Measurements from ENCODE around the gene COL6A2.

Gene COL6A2

DNA sequence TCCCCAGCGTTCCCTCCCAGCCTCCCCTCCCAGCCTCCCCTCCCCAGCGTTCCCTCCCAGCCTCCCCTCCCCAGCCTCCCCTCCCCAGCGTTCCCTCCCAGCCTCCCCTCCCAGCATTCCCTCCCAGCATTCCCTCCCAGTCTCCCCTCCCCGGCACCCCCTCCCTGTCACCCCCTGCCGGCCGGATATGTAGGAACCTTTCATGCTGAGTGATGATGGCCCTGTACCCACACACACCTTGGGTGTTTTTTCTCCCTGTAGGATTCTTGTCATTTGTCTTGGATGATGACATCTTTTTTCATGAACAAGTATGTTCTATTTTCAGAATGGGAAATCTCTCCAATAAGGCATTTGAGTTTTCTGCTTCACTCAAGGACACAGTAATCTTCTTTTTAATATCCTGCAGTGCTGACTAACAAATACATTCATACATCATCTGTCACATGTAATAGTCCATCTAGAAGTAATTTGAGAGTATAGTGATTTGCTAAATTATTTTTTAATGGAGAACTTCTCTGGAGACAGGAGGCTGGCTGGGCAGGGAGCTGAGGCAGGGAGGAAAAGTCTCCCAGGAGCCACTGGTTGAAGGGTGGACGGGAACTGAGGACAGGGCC, 38.0 kb downstream of the COL6A2 start:
- TF ChIP-seq GATA3 (IDR thresholded peaks at IDR 0.05; ENCODE audit: low read depth, low read length): no peak
- no peak for TF ChIP-seq GATA2 (IDR thresholded peaks at IDR 0.05; ENCODE audit: low read depth, low read length)

GRCh38 chr21:46136739-46137349, 38.9 kb downstream of the COL6A2 start:
- TF ChIP-seq GATA3 (IDR thresholded peaks at IDR 0.05; ENCODE audit: low read depth, low read length) (no peak), GATA2 (IDR thresholded peaks at IDR 0.05; ENCODE audit: low read depth, low read length) (no peak)

GRCh38 chr21:46137908-46138307, 40.0 kb downstream of the COL6A2 start:
- TF ChIP-seq GATA2 (IDR thresholded peaks at IDR 0.05; ENCODE audit: low read depth, low read length): no peak
- TF ChIP-seq GATA3 (IDR thresholded peaks at IDR 0.05; ENCODE audit: low read depth, low read length): no peak

- TF ChIP-seq GATA2 (IDR thresholded peaks at IDR 0.05; ENCODE audit: low read depth, low read length) (no peak), GATA3 (IDR thresholded peaks at IDR 0.05; ENCODE audit: low read depth, low read length) (no peak)
Measured at GRCh38 chr21:46138383-46138970, 40.6 kb downstream of the COL6A2 start.

DNA sequence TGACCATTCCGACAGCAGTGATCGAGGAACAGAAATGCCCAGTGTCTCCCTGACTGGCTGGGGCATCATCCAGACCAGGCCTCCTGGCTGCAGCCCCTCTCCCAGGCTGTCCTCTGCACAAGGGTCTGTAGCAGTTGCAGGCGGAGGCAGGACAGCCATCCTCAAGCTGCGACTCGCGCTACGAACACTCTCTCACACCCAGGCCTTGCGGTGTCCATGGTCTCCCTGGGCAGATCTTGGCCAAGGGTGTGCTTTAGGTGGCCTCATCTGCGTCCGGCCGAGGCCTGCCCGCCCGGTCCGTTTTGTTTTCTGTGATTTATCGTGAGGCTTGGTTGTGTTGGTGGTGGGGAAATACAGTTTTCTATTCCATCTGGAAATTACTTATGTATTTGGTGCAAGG, 41.8 kb downstream of the COL6A2 start:
- TF ChIP-seq GATA3 (IDR thresholded peaks at IDR 0.05; ENCODE audit: low read depth, low read length): no peak
- TF ChIP-seq GATA2 (IDR thresholded peaks at IDR 0.05; ENCODE audit: low read depth, low read length): no peak

DNA sequence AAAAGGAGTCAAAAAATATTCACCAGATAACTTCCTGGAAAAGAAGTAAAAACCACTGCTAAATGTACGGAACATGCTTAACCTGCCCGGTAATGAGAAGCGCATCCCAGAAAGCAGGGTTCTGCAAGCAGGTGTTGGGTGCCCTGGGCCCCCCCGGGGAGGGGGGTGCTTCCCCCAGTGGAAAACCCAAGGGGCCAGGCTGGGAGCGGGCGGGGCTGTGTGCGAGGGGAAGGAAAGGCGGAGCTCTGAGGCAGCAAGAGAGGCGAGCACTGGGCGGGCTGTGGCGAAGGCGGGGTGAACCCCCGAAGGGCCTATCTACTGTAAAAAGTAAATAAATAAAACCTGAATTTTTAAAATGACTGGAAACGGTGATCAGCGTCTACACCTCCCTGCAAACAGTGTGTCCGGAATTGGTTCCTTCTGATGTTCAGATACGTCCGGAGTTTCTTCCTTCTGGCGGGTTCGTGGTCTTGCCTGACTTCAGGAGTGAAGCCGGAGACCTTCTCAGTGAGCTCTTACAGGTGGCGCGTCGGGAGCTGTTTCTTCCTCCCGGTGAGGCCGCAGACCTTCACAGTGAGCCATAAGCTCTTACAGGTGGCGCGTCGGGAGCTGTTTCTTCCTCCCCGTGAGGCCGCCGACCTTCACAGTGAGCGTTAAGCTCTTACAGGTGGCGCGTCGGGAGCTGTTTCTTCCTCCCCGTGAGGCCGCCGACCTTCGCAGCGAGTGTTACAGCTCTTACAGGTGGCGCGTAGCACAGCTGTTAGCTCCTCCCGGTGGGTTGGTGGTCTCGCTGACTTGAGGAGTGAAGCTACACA, 44.1 kb downstream of the COL6A2 start:
- no peak for TF ChIP-seq GATA2 (IDR thresholded peaks at IDR 0.05; ENCODE audit: low read depth, low read length)
- no peak for TF ChIP-seq GATA3 (IDR thresholded peaks at IDR 0.05; ENCODE audit: low read depth, low read length)

- no peak for TF ChIP-seq GATA2 (IDR thresholded peaks at IDR 0.05; ENCODE audit: low read depth, low read length)
- TF ChIP-seq GATA3 (IDR thresholded peaks at IDR 0.05; ENCODE audit: low read depth, low read length): no peak
Measured at GRCh38 chr21:46142582-46143473, 44.9 kb downstream of the COL6A2 start.

GRCh38 chr21:46144464-46145070, 46.7 kb downstream of the COL6A2 start:
- TF ChIP-seq GATA3 (IDR thresholded peaks at IDR 0.05; ENCODE audit: low read depth, low read length): no peak
- TF ChIP-seq GATA2 (IDR thresholded peaks at IDR 0.05; ENCODE audit: low read depth, low read length): no peak

GRCh38 chr21:46145159-46145839, 47.4 kb downstream of the COL6A2 start:
- TF ChIP-seq GATA2 (IDR thresholded peaks at IDR 0.05; ENCODE audit: low read depth, low read length): no peak
- no peak for TF ChIP-seq GATA3 (IDR thresholded peaks at IDR 0.05; ENCODE audit: low read depth, low read length)

GRCh38 chr21:46145840-46146691, 48.2 kb downstream of the COL6A2 start:
- no peak for TF ChIP-seq GATA2 (IDR thresholded peaks at IDR 0.05; ENCODE audit: low read depth, low read length)
- TF ChIP-seq GATA3 (IDR thresholded peaks at IDR 0.05; ENCODE audit: low read depth, low read length): no peak

DNA sequence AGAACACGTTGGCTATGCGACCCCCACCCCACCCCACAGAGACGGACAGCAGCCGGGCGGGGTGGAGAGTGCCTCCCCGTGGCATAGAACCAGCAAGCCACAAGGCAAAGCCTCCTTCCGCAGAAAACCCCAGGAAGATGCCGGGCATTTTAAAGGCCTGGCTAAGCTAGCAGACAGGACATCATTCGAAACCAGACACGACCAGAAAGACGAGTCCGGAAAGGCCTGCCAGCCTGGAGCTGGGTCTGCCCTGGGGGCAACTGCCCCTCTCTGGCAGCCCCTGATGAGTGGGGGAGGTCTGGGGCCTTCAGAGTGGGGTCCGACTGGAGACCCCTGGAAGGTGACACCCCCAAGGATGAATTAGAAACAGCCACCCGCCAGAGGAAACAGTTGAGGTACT, 48.9 kb downstream of the COL6A2 start:
- TF ChIP-seq GATA2 (IDR thresholded peaks at IDR 0.05; ENCODE audit: low read depth, low read length): no peak
- TF ChIP-seq GATA3 (IDR thresholded peaks at IDR 0.05; ENCODE audit: low read depth, low read length): no peak

DNA sequence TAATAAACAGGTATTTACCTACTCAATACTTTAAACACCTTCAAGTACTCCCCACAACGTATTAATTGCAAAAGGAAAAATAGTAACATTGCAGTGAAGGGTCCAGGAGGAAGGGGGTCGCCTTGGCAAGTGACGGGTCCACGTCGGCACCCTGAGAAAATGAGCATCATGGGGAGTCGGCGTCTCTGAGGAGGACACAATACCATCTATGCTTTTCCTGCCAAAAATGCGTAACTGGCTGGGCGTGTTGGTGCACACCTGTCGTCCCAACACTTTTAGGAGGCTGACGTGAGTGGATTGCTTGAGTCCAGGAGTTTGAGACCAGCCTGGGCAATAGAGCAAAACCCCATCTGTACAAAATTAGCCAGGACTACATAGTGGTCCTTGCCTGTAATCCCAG, 50.2 kb downstream of the COL6A2 start:
- TF ChIP-seq GATA2 (IDR thresholded peaks at IDR 0.05; ENCODE audit: low read depth, low read length) (no peak), GATA3 (IDR thresholded peaks at IDR 0.05; ENCODE audit: low read depth, low read length) (no peak)

All from SH-SY5Y (cell line).